Activated naive CD4-positive, alpha-beta T cell treated with anti-CD3 and anti-CD28 coated beads, Interleukin-2, amount 50 U/mL, for 24 hours (primary cell): ENCODE measurements around the gene ITSN1.

Experiments
- H3K27ac Mint-ChIP-seq: one replicate; pipeline ENCODE4 v1.8.0; 2021; ENCODE audit warnings: mild to moderate bottlenecking, mixed read lengths
- H3K27me3 Mint-ChIP-seq: one replicate; pipeline ENCODE4 v1.8.0; 2021; ENCODE audit warnings: mixed read lengths
- H3K36me3 Mint-ChIP-seq: one replicate; pipeline ENCODE4 v1.8.0; 2021; ENCODE audit warnings: mixed read lengths
- H3K4me1 Mint-ChIP-seq: one replicate; pipeline ENCODE4 v1.8.0; 2021; ENCODE audit warnings: mixed read lengths
- H3K4me3 Mint-ChIP-seq: one replicate; pipeline ENCODE4 v1.8.0; 2021; ENCODE audit warnings: mild to moderate bottlenecking, mixed read lengths
- H3K9me3 Mint-ChIP-seq: one replicate; pipeline ENCODE4 v1.8.0; 2021; ENCODE audit warnings: mixed read lengths

Gene ITSN1

DNA sequence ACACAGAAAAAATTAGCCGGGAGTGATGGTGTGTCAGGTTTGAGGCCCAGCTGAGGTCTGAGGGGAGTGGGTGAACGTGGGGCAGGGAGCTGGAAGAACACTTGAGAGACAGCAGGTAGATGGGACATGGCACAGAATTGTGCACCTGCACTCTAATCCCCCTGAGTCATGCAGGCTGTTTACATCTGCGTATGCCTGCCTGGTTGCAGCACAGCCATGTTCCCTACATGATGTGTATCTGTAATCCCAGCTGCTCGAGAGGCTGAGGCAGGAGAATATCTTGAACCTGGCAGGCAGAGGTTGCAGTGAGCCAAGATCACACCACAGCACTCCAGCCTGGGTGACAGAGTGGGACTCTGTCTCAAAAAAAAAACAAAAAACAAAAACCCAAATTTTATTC, 228.5 kb downstream of the ITSN1 start:
- Mint-ChIP-seq H3K4me3 (no peak overlapping the region), H3K27me3 (no peaks in the 10 kb centered on the region), H3K4me1 (peaks cover 3% of the 10 kb centered on the region), H3K27ac (no peak overlapping the region), H3K9me3 (no peaks in the 10 kb centered on the region), H3K36me3 (no peaks in the 10 kb centered on the region)

DNA sequence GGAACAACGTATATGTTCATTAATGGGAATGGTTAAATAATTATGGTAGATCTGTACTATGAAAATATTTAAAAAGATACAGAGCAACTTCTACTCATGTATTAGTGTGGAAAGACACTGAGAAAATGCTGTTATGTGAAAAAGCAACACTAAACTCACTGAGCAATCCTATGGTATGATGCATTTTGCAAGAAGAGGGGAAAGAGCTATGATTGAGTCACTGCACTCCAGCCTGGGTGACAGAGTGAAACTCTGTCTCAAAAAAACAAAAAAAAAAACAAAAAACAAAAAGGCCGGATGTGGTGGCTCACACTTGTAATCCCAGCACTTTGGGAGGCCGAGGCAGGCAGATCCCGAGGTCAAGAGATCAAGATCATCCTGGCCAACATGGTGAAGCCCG, 228.9 kb downstream of the ITSN1 start:
- Mint-ChIP-seq H3K27ac (no peak overlapping the region), H3K27me3 (no peaks in the 10 kb centered on the region), H3K36me3 (no peaks in the 10 kb centered on the region), H3K4me1 (peaks cover 3% of the 10 kb centered on the region), H3K4me3 (no peak overlapping the region), H3K9me3 (no peaks in the 10 kb centered on the region)

DNA sequence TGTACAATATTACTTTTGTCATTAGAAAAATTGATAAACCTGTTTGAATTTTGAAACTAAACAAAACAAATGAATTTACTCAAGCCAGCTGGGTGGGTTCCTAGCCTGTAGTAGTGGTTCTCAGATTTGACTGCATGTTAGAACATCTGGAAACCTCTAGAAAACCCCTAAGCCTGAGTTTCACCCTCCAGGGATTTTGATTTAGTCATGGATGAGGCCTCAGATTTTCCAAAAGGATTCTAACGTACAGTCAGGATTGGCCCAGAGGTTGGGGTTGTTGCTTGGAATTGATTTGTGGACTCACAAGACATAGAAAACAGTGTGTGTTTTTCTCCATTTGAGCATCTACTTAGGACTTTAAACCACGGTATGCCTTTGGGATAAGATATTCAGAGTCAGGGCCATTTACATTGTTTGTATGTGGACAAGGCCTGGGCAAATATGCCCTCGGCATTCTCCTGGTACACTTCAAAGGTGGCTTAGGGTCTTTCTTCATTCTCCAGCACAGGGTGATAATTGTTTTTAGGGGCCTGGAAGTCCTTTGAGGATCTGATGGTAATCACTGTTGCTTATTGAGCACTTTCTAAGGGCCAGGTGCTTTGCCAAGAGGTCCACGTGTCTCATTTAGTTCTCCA, 230.7 kb downstream of the ITSN1 start:
- Mint-ChIP-seq H3K27ac (no peak overlapping the region), H3K9me3 (no peaks in the 10 kb centered on the region), H3K36me3 (no peaks in the 10 kb centered on the region)

DNA sequence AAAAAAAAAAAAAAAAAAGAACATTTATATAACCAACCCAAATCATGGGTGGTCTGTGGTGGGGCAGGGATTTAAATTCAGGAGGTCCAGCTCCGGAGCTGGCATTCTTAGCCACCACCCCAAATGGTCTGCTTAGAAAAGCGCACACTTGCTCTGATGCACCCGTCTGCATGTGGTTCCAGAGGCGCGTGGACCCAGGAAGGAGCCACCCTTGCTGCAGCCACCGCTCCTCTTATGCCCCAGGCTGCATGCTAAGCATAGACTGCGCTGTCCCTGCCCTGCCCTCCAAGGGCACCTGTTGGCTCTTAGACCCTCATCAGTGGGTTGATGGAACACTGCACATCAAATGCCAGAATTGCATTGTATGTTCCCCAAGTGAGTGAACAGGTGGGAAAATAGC, 231.9 kb downstream of the ITSN1 start:
- no peaks in the 10 kb centered on the region for H3K9me3 Mint-ChIP-seq
- no peak overlapping the region for H3K27ac Mint-ChIP-seq
- no peak overlapping the region for H3K4me3 Mint-ChIP-seq
- H3K27me3 Mint-ChIP-seq = no peaks in the 10 kb centered on the region
- H3K36me3 Mint-ChIP-seq = no peaks in the 10 kb centered on the region
- no peaks in the 10 kb centered on the region for H3K4me1 Mint-ChIP-seq

More for the DNA sequence above, 230.7 kb downstream of the ITSN1 start:
- H3K4me1 Mint-ChIP-seq = no peaks in the 10 kb centered on the region
- H3K27me3 Mint-ChIP-seq = no peaks in the 10 kb centered on the region
- H3K4me3 Mint-ChIP-seq = no peak overlapping the region

DNA sequence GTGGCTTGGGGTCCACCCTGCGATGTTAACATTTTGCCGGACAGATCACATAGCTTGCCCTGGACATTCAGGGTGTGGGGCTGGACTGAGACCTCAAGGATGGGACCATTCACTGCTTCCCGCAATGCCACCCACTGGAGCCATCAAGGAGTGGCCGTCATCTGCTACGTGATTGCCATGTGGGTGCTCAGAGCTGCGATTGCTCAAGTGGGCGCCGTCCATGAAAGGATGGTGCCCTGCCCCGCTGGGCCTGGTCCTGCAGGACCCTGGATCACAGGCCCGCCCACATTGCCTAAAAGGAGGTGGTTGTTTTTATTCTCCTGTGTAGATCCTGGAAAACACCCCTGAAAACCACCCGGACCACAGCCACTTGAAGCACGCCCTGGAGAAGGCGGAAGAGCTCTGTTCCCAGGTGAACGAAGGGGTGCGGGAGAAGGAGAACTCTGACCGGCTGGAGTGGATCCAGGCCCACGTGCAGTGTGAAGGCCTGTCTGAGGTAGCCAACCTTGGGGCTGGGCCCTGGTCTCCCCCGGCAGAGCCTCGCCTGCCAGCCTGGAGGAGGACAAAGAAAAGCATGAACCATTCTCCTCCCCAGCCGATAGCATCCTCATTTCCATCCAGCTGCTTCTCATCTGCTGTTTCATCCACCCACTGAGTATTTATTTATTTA, 232.9 kb downstream of the ITSN1 start:
- Mint-ChIP-seq H3K4me3 (no peak overlapping the region), H3K36me3 (no peaks in the 10 kb centered on the region), H3K9me3 (no peaks in the 10 kb centered on the region), H3K4me1 (no peaks in the 10 kb centered on the region), H3K27me3 (no peaks in the 10 kb centered on the region), H3K27ac (no peak overlapping the region)

DNA sequence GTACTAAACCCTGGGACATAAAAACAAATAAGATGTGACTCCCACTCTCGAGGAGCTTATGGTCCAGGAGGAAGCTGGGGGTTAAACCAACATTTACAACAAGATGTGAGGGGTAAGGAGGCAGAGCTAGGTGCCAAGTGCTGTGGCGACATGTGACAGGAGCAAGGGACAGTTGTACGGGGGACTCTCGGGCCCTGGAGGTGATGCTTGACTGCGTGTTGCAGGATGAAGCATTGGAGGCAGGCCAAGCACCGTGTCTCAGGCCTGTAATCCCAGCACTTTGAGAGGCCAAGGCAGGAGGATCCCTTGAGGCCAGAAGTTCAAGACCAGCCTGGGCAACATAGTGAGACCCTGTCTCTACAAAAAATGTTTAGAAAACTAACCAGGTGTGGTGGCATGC, 236.5 kb downstream of the ITSN1 start:
- Mint-ChIP-seq H3K4me1 (no peaks in the 10 kb centered on the region), H3K27me3 (no peaks in the 10 kb centered on the region), H3K9me3 (no peaks in the 10 kb centered on the region), H3K27ac (no peak overlapping the region), H3K4me3 (no peak overlapping the region), H3K36me3 (no peaks in the 10 kb centered on the region)

DNA sequence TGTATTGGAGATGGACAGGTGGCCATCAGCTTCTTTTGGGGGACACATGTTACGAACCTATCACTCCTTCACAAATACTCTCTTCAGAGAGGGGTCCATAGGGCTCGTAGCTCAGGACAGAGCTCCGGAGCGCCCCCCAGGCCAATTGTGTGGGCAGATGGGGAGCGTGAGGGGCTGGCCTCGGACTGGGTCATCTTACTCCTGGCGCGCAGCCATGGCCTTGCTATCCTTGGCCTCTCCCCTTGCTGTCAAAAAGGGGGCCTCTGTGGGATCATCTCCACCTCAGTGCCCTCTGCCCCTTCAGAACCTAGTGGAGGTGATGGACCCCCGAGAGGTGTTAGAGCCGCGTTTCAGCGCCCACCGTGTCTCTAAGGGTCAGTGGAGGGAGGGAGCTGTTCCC, 238.3 kb downstream of the ITSN1 start:
- Mint-ChIP-seq H3K36me3 (no peaks in the 10 kb centered on the region), H3K4me1 (no peaks in the 10 kb centered on the region), H3K27ac (no peak overlapping the region), H3K4me3 (no peak overlapping the region), H3K27me3 (no peaks in the 10 kb centered on the region), H3K9me3 (no peaks in the 10 kb centered on the region)

DNA sequence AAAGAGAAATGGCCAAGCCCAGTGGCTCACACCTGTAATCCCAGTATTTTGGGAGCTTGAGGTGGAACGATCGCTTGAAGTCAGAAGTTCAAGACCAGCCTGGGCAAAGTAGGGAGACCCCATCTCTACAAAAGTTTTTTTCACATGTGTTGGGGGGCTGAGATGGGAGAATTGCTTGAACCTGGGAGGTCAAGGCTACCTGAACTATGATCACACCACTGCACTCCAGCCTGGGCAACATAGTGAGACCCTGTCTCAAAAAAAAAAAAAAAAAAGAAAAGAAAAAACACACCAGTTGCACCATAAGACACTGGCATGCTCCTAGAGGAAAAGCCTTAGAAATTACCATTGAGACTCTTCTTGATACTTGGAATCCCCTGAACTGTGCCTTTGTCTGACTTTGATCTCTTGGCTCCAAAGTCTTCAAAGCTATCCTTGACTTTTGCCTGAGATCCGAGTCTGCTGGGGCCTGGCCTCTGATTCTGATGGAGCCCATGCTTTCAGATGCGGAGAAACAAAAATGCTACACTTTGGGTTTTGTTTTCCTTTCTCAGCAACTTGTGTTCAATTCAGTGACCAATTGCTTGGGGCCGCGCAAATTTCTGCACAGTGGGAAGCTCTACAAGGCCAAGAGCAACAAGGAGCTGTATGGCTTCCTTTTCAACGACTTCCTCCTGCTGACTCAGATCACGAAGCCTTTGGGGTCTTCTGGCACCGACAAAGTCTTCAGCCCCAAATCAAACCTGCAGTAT, 239.6 kb downstream of the ITSN1 start:
- Mint-ChIP-seq H3K4me3 (no peak overlapping the region), H3K9me3 (no peaks in the 10 kb centered on the region)

DNA sequence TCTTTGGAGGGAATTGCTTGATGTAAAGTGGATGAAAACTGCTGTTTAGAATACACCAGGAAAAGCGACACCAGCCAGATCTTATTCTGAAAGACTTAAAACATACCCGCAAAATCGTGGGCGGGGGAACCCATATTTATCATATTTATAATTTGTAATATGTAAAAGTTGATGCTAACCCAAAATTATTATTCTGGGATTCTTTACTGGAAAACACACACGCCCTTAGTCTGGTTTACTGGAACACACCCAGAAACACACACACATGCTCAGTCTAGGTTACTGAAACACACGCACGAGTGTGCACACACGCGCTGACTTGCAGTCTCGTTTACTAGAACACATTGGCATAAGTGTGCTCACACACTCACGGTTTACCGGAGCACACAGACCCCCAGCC, 240.8 kb downstream of the ITSN1 start:
- H3K27ac Mint-ChIP-seq = no peak overlapping the region
- H3K27me3 Mint-ChIP-seq = no peaks in the 10 kb centered on the region
- H3K4me1 Mint-ChIP-seq = no peaks in the 10 kb centered on the region
- no peaks in the 10 kb centered on the region for H3K9me3 Mint-ChIP-seq
- no peaks in the 10 kb centered on the region for H3K36me3 Mint-ChIP-seq
- H3K4me3 Mint-ChIP-seq = no peak overlapping the region

More for the DNA sequence above, 239.6 kb downstream of the ITSN1 start:
- Mint-ChIP-seq H3K27ac (no peak overlapping the region), H3K4me1 (no peaks in the 10 kb centered on the region), H3K36me3 (no peaks in the 10 kb centered on the region), H3K27me3 (no peaks in the 10 kb centered on the region)

DNA sequence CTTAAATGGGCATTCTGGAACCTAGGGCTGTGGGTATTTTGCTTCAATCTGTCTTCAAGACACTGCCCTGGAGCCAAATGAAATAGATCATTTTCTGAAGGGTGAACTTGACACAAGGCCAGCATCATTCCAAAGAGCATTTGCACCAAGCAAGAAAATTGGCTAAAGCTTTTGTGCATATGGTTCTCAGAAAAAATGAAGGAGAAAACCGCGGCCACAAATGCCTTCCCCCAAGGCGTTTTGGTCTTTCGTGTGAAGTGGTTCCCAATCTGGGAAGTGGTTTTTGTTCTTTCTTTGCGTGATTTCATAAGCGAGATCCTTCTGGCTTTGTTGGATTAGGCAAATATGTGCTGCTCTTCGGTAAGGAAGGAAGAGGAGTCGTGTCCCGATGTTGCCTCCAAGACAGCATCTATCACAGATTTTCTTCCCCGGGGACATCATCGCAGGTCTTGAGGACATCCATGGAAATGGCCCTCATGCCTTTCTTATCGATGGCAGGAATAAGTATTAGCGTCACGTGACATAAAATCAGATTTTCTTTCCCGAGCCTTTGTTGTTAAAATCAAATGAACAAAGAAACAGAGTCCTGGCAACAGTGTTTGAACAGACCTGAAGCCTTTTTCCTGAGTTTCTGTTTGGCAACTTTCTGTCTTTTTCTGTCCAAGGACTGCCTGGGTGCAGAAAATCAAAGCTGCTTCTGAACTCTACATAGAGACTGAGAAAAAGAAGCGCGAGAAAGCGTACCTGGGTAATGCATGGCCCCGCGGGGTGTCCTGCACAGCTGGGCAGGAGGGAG, 242.3 kb downstream of the ITSN1 start:
- H3K4me3 Mint-ChIP-seq = no peak overlapping the region
- no peak overlapping the region for H3K27ac Mint-ChIP-seq
- no peaks in the 10 kb centered on the region for H3K36me3 Mint-ChIP-seq
- H3K4me1 Mint-ChIP-seq = no peaks in the 10 kb centered on the region
- no peaks in the 10 kb centered on the region for H3K9me3 Mint-ChIP-seq
- H3K27me3 Mint-ChIP-seq = no peaks in the 10 kb centered on the region

DNA sequence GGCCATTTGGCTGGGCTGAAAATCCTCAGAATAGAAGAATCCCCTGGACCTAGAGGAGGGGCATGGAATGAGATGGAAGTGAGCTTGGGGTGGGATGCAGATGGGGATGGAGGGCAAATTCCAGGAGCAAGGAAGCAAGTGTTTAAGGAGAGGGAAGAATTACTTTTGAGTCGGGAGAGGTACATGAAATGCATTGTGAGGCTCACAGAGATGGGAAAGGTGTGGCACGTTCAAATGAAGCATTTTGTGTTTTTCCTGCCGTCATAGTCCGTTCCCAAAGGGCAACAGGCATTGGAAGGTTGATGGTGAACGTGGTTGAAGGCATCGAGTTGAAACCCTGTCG, 242.8 kb downstream of the ITSN1 start:
- Mint-ChIP-seq H3K9me3 (no peaks in the 10 kb centered on the region), H3K4me3 (no peak overlapping the region), H3K36me3 (no peaks in the 10 kb centered on the region), H3K4me1 (no peaks in the 10 kb centered on the region), H3K27ac (no peak overlapping the region), H3K27me3 (no peaks in the 10 kb centered on the region)

DNA sequence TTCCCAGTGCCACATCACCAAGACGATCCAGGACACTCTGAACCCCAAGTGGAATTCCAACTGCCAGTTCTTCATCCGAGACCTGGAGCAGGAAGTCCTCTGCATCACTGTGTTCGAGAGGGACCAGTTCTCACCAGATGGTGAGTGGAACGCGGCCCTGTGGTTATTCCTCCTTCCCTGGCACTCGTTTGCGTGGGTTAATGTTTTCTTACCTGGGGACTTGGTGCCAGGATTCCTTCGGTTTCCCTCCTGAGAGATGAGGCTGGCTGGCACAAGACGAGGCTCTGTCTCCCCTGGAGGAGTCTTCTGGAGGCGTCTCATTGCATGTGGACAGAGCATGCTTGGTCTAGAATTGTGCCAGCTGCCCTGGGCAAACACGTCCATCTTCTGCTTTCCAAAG, 244.0 kb downstream of the ITSN1 start:
- H3K4me3 Mint-ChIP-seq = no peak overlapping the region
- H3K36me3 Mint-ChIP-seq = no peaks in the 10 kb centered on the region
- no peaks in the 10 kb centered on the region for H3K9me3 Mint-ChIP-seq
- H3K27ac Mint-ChIP-seq = no peak overlapping the region
- no peaks in the 10 kb centered on the region for H3K4me1 Mint-ChIP-seq
- no peaks in the 10 kb centered on the region for H3K27me3 Mint-ChIP-seq

DNA sequence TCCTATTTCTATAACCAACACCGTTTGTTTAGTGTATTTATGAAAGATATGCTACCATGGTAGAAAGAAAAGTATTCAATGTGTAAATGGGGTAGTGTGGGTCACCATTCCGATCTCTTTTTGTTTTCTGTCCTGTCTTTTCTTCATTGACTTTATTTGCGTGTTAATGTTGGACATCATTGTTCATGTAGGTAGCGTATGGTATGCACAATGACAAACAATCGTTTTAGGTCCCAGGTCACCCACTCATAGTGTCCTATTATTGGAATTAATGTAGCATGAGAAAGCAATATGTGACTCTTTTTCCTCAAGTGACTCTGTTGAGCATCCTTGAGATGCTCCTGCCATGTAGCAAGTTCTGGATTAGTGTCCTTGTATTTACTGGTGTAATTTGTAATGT, 247.9 kb downstream of the ITSN1 start:
- no peaks in the 10 kb centered on the region for H3K27me3 Mint-ChIP-seq

DNA sequence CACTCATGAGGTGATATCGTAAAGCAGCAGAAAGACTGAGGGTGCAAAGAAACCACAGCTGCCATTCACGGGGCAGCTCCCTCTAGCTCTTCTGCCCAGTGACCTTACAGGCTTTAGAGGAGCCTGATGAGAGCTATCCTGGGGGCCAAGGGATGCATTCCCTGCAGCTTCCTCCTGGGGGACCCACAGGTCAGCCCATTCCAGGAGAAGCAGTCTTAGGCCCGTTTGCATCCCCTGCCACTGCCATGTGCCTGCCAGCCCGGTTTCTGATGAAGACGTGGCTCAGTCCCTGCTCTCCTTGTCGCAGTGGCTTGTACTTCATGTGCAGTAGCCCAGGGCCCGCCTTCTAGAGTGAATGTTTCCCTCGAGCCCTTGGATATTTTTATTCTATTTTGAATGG, 250.6 kb downstream of the ITSN1 start:
- Mint-ChIP-seq H3K4me1 (peaks cover 13% of the 10 kb centered on the region), H3K9me3 (no peaks in the 10 kb centered on the region), H3K4me3 (no peak overlapping the region), H3K27ac (no peak overlapping the region), H3K36me3 (no peaks in the 10 kb centered on the region), H3K27me3 (no peaks in the 10 kb centered on the region)

More for the DNA sequence above, 247.9 kb downstream of the ITSN1 start:
- Mint-ChIP-seq H3K4me3 (no peak overlapping the region), H3K27ac (no peak overlapping the region), H3K9me3 (no peaks in the 10 kb centered on the region), H3K4me1 (peaks cover 11% of the 10 kb centered on the region), H3K36me3 (no peaks in the 10 kb centered on the region)

DNA sequence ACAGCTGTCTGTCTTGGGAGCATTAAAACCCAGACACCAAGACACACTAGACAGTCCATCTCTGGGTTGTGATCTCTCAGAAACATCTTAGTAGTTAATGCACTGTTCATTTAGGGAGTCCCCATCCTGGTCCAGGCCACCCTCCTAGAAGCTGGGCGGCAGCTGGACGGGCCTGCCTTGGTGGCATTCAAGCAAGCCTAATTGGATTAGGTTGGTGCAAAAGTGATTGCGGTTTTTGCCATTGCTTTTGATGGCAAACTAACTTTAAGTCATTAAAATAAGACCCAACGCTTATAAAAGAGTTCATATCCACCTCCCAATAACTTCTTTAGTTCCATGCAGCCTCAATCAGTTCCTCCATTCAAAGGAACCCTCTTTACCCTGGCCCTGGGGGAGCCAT, 251.6 kb downstream of the ITSN1 start:
- H3K36me3 Mint-ChIP-seq = no peaks in the 10 kb centered on the region
- no peaks in the 10 kb centered on the region for H3K9me3 Mint-ChIP-seq
- no peaks in the 10 kb centered on the region for H3K27me3 Mint-ChIP-seq
- H3K4me1 Mint-ChIP-seq = peaks cover 13% of the 10 kb centered on the region
- H3K27ac Mint-ChIP-seq = no peak overlapping the region
- H3K4me3 Mint-ChIP-seq = no peak overlapping the region
